ENCODE data around the gene AP5S1. TPM values are rescaled to one million over a fixed set of nuclear protein-coding genes. Genes with fewer than 3 reads are reported as not detected.

The AP5S1 gene
- total and polyA plus RNA-seq, 2 of the 13 experiments (the other 11 are each of a cell fraction or from before 2014, with no cell fraction given): 7.9 to 23.2 TPM

GRCh38 chr20:3875378-3875974 lies 55.1 kb downstream of the AP5S1 start (continued):
- 0 out of 2 replicates have a peak, but pooled peaks have one; percentile 29 for TF ChIP-seq KDM5B (CRISPR knock-in tag; IDR thresholded peaks at IDR 0.05; ENCODE audit: borderline replicate concordance)
- TF ChIP-seq ZNF776 (CRISPR knock-in tag; IDR thresholded peaks at IDR 0.05): 0 out of 2 replicates have a peak, but pooled peaks have one; percentile 22
- TF ChIP-seq MED13 (CRISPR knock-in tag; IDR thresholded peaks at IDR 0.05): no peak

- Histone ChIP-seq H3K27ac (ENCODE audit: extremely low read length, insufficient read depth, low read length) (no peak overlapping the region), H4K20me1 (ENCODE audit: insufficient read depth, low read length) (no peaks in the 10 kb centered on the region), H3K79me2 (ENCODE audit: insufficient read depth, low read length) (no peaks in the 10 kb centered on the region), H3K4me1 (ENCODE audit: insufficient read depth, low read length) (peaks cover 12% of the 10 kb centered on the region), H2AFZ (ENCODE audit: low read length) (no peak overlapping the region), H3K4me3 (replicated peaks in 1 of 3; ENCODE audit: insufficient read depth in 1 of 3, low read depth in 2 of 3, low read length in 3 of 3) (no peak overlapping the region), H3K36me3 (replicated peaks in 1 of 2; ENCODE audit: control insufficient read depth in 1 of 2, insufficient read depth in 2 of 2, low read length in 2 of 2) (peaks cover 3 to 19% of the 10 kb centered on the region in 2 experiments; a peak in 4 of 5 replicates), H3K9ac (ENCODE audit: insufficient read depth, low read depth, low read length) (no peak overlapping the region), H3K27me3 (ENCODE audit: control insufficient read depth in 1 of 2, insufficient read depth in 2 of 2, low read length in 2 of 2) (no peaks in the 10 kb centered on the region), H3K9me3 (ENCODE audit: low read length) (no peaks in the 10 kb centered on the region), H3K4me2 (ENCODE audit: low read depth, low read length) (no peak overlapping the region)
- FAIRE-seq: no peak
- TF ChIP-seq, protein P1, sequence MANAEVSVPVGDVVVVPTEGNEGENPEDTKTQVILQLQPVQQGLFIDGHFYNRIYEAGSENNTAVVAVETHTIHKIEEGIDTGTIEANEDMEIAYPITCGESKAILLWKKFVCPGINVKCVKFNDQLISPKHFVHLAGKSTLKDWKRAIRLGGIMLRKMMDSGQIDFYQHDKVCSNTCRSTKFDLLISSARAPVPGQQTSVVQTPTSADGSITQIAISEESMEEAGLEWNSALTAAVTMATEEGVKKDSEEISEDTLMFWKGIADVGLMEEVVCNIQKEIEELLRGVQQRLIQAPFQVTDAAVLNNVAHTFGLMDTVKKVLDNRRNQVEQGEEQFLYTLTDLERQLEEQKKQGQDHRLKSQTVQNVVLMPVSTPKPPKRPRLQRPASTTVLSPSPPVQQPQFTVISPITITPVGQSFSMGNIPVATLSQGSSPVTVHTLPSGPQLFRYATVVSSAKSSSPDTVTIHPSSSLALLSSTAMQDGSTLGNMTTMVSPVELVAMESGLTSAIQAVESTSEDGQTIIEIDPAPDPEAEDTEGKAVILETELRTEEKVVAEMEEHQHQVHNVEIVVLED (CRISPR knock-in tag; IDR thresholded peaks at IDR 0.05; ENCODE audit: borderline replicate concordance): no peak
- TF ChIP-seq ZSCAN22 (CRISPR knock-in tag; IDR thresholded peaks at IDR 0.05): no peak
- TF ChIP-seq, protein P2, sequence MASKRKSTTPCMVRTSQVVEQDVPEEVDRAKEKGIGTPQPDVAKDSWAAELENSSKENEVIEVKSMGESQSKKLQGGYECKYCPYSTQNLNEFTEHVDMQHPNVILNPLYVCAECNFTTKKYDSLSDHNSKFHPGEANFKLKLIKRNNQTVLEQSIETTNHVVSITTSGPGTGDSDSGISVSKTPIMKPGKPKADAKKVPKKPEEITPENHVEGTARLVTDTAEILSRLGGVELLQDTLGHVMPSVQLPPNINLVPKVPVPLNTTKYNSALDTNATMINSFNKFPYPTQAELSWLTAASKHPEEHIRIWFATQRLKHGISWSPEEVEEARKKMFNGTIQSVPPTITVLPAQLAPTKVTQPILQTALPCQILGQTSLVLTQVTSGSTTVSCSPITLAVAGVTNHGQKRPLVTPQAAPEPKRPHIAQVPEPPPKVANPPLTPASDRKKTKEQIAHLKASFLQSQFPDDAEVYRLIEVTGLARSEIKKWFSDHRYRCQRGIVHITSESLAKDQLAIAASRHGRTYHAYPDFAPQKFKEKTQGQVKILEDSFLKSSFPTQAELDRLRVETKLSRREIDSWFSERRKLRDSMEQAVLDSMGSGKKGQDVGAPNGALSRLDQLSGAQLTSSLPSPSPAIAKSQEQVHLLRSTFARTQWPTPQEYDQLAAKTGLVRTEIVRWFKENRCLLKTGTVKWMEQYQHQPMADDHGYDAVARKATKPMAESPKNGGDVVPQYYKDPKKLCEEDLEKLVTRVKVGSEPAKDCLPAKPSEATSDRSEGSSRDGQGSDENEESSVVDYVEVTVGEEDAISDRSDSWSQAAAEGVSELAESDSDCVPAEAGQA (IDR thresholded peaks at IDR 0.05; ENCODE audit: low read depth): no peak
- TF ChIP-seq, protein P2 (CRISPR knock-in tag; IDR thresholded peaks at IDR 0.05; ENCODE audit: borderline replicate concordance): no peak
- peak; percentile 1 for TF ChIP-seq RBM22 (optimal IDR thresholded peaks at IDR 0.05; ENCODE audit: low read length)
- POLR2A ChIA-PET: interaction anchor here (1.3 kb wide), 1 partner anchor 31 kb away, joined by 3 read pairs; no protein-coding TSS in a partner anchor
- no TSS peak for BruUV-seq (replicated peaks)
- ATAC-seq: no peak
- in situ Hi-C loops (cut with HindIII; ENCODE audit: extremely low pct_ligation_motif_present, low pct_unique_long_range_greater_than_20kb) (no loop called here), intact Hi-C loops (cut with micrococcal nuclease; ENCODE audit: unreplicated experiment) (no loop called here)
- WGBS (ENCODE audit: low lambda C conversion rate): 89% methylated on average over 1 of the region's 1 CpG
- CTCF ChIA-PET (ENCODE audit: low intra/inter-chr PET ratio, low total read pairs): no interaction called here
- no peak for DNase-seq (ENCODE audit: low spot score)
Measured at GRCh38 chr20:3876000-3876399, 55.7 kb downstream of the AP5S1 start.

Measured in HepG2 (cell line).